ENCODE data around the gene EIPR1.
A peak's percentile ranks its signal among the peaks of the same experiment; 100 is the strongest.

Gene EIPR1

GRCh38 chr2:3355951-3356569 is 21.6 kb downstream of the EIPR1 start:
- no peak for DNase-seq

- no peak for DNase-seq
Observed at GRCh38 chr2:3354986-3355385, 22.6 kb downstream of the EIPR1 start.

GRCh38 chr2:3349211-3349693 is 28.4 kb downstream of the EIPR1 start:
- DNase-seq: peak; percentile 60

- peak; percentile 60 for DNase-seq
Observed at GRCh38 chr2:3348767-3349166, 28.9 kb downstream of the EIPR1 start.

- DNase-seq: no peak
Observed at GRCh38 chr2:3345621-3346020, 32.0 kb downstream of the EIPR1 start.

- DNase-seq: no peak
Observed at GRCh38 chr2:3344897-3345296, 32.7 kb downstream of the EIPR1 start.

GRCh38 chr2:3343012-3343411 is 34.6 kb downstream of the EIPR1 start:
- DNase-seq: no peak

- no peak for DNase-seq
Observed at GRCh38 chr2:3342324-3342723, 35.3 kb downstream of the EIPR1 start.

GRCh38 chr2:3341336-3341735 is 36.3 kb downstream of the EIPR1 start:
- no peak for DNase-seq

GRCh38 chr2:3340144-3340543 is 37.5 kb downstream of the EIPR1 start:
- DNase-seq: no peak

GRCh38 chr2:3338340-3338739 is 39.3 kb downstream of the EIPR1 start:
- no peak for DNase-seq

GRCh38 chr2:3336844-3337243 is 40.8 kb downstream of the EIPR1 start:
- DNase-seq: no peak

GRCh38 chr2:3334392-3335345 is 42.9 kb downstream of the EIPR1 start:
- DNase-seq: no peak

GRCh38 chr2:3332133-3332532 is 45.5 kb downstream of the EIPR1 start:
- DNase-seq: no peak

- no peak for DNase-seq
Observed at GRCh38 chr2:3329491-3329890, 48.1 kb downstream of the EIPR1 start.

- DNase-seq: no peak
Observed at GRCh38 chr2:3326871-3327270, 50.7 kb downstream of the EIPR1 start.

- DNase-seq: no peak
Observed at GRCh38 chr2:3326182-3326537, 51.5 kb downstream of the EIPR1 start.

GRCh38 chr2:3325458-3326181 is 52.0 kb downstream of the EIPR1 start:
- DNase-seq: no peak

- DNase-seq: no peak
Observed at GRCh38 chr2:3324404-3325281, 53.0 kb downstream of the EIPR1 start.

GRCh38 chr2:3324036-3324386 is 53.6 kb downstream of the EIPR1 start:
- no peak for DNase-seq

GRCh38 chr2:3323360-3324035 is 54.1 kb downstream of the EIPR1 start:
- no peak for DNase-seq
